Endothelial cell of umbilical vein (primary cell): Measurements from ENCODE around the gene GTPBP4. TPM values are rescaled to one million over a fixed set of nuclear protein-coding genes. Genes with fewer than 3 reads are reported as not detected.

ENCODE experiments used
- BruUV-seq: library from RNA; stranded (reverse); fragments of 400-500 nt; replicated peaks from 2 replicates; lab custom pipeline; 2021; lab: Mats Ljungman, UMichigan
- CTCF ChIA-PET: fragments of 300-600, 350-600 bp; sonication (Branson Sonifier 250); formaldehyde crosslinking; loops from one replicate; lab custom pipeline; 2021; ENCODE audit warnings: antibody characterized with exemption, inconsistent platforms; lab: Charles Lee
- POLR2A ChIA-PET: fragments of 300-600, 350-600 bp; sonication (Branson Sonifier 250); formaldehyde crosslinking; loops from one replicate; lab custom pipeline; 2021; ENCODE audit warnings: antibody characterized with exemption, inconsistent platforms; lab: Charles Lee
- DNase-seq: peaks from one replicate; pipeline ENCODE4 v3.0.0-alpha.2; 2011; ENCODE audit warnings: low read depth, low spot score
- FAIRE-seq: peaks from 2 replicates; lab custom pipeline; 2011; peaks lifted over from hg19 to GRCh38; lab: Jason Lieb, UNC
- H2AFZ ChIP-seq: 2 replicates; pipeline ENCODE4 v1.6.0; 2012; ENCODE audit warnings: low read depth, low read length, control low read depth, inconsistent platforms
- H3K27ac ChIP-seq: 2 replicates; pipeline ENCODE4 v1.5.1; 2011; ENCODE audit warnings: low read depth, mild to moderate bottlenecking, control low read depth, low read length, moderate library complexity; ENCODE audit not compliant: insufficient read depth
- H3K27me3 ChIP-seq, 2 experiments: 2 replicates each; pipeline versions ENCODE4 v1.6.0 to v1.6.1; 2011; ENCODE audit warnings: low read length in 2 of 2, mixed read lengths in 1 of 2; ENCODE audit not compliant: control insufficient read depth in 2 of 2, insufficient read depth in 2 of 2
- H3K36me3 ChIP-seq, 2 experiments: 2 replicates in 1 of 2; 3 replicates in 1 of 2; pipeline ENCODE4 v1.5.1; 2011; ENCODE audit warnings: low read length in 2 of 2, mild to moderate bottlenecking in 1 of 2, moderate library complexity in 1 of 2; ENCODE audit not compliant: control insufficient read depth in 2 of 2, insufficient read depth in 2 of 2; ENCODE audit errors: extremely low read depth in 1 of 2
- H3K4me1 ChIP-seq: 3 replicates; pipeline ENCODE4 v1.5.1; 2011; ENCODE audit warnings: mild to moderate bottlenecking, low read length; ENCODE audit not compliant: control insufficient read depth, insufficient read depth; ENCODE audit errors: extremely low read depth
- H3K4me2 ChIP-seq: 2 replicates; pipeline ENCODE4 v1.6.1; 2011; ENCODE audit warnings: low read length, control low read depth, mixed read lengths; ENCODE audit not compliant: insufficient read depth
- H3K4me3 ChIP-seq, 3 experiments: fragments of 200-600 bp in 1 of 3; sonication (generic), shearing (Covaris generic) in 1 of 3; replicated peaks in 1 of 3; 2 replicates each; pipeline ENCODE4 v1.5.1; 2011 to 2016; ENCODE audit warnings: control low read depth in 3 of 3, low read length in 3 of 3, mild to moderate bottlenecking in 2 of 3, inconsistent platforms in 1 of 3, low read depth in 1 of 3, moderate library complexity in 1 of 3; ENCODE audit not compliant: insufficient read depth in 1 of 3
- H3K79me2 ChIP-seq: 2 replicates; pipeline ENCODE4 v1.6.0; 2012; ENCODE audit warnings: low read length, inconsistent platforms; ENCODE audit not compliant: control insufficient read depth, insufficient read depth
- H3K9ac ChIP-seq: replicated peaks from 2 replicates; pipeline ENCODE3; 2011; ENCODE audit warnings: low read length, control low read depth; ENCODE audit not compliant: insufficient read depth; ENCODE audit errors: extremely low read depth
- H3K9me1 ChIP-seq: replicated peaks from 3 replicates; pipeline ENCODE4 v1.6.0; 2011; ENCODE audit warnings: mild to moderate bottlenecking, low read length; ENCODE audit not compliant: control insufficient read depth, insufficient read depth; ENCODE audit errors: extremely low read depth
- H3K9me3 ChIP-seq: replicated peaks from 2 replicates; pipeline ENCODE4 v1.5.1; 2012; ENCODE audit warnings: low read length, inconsistent platforms; ENCODE audit not compliant: control insufficient read depth, insufficient read depth
- H4K20me1 ChIP-seq: replicated peaks from 2 replicates; pipeline ENCODE3; 2011; ENCODE audit warnings: mild to moderate bottlenecking, low read length; ENCODE audit not compliant: control insufficient read depth, insufficient read depth; ENCODE audit errors: extremely low read depth
- EZH2 ChIP-seq: IDR thresholded peaks from 2 replicates; pipeline ENCODE4 v1.6.1; 2012; ENCODE audit warnings: borderline replicate concordance, low read depth, mild to moderate bottlenecking, moderate library complexity, low read length, inconsistent platforms; ENCODE audit not compliant: severe bottlenecking
- FOS ChIP-seq: IDR thresholded peaks from 2 replicates; pipeline ENCODE4 v1.6.1; 2011; ENCODE audit warnings: mild to moderate bottlenecking, low read length, moderate library complexity, borderline replicate concordance; ENCODE audit not compliant: insufficient read depth
- GATA2 ChIP-seq: IDR thresholded peaks from 2 replicates; pipeline ENCODE4 v1.7.0; 2011; ENCODE audit warnings: low read depth, mild to moderate bottlenecking, moderate library complexity, mixed read lengths, low read length; ENCODE audit not compliant: insufficient read length, insufficient read depth
- JUN ChIP-seq: IDR thresholded peaks from 2 replicates; pipeline ENCODE4 v1.6.1; 2011; ENCODE audit warnings: borderline replicate concordance, low read depth; ENCODE audit not compliant: insufficient read length, insufficient read depth
- MYC ChIP-seq: IDR thresholded peaks from one replicate; pipeline ENCODE4 v1.6.1; 2011; ENCODE audit warnings: mild to moderate bottlenecking, low read depth, low read length
- POLR2A ChIP-seq: IDR thresholded peaks from 2 replicates; pipeline ENCODE4 v1.6.1; 2012; ENCODE audit warnings: low read depth, mild to moderate bottlenecking, control low read depth, low read length
- POLR2AphosphoS5 ChIP-seq: IDR thresholded peaks from 2 replicates; pipeline ENCODE4 v1.6.1; 2012; ENCODE audit warnings: low read depth, mild to moderate bottlenecking, control low read depth, low read length, moderate library complexity; ENCODE audit not compliant: insufficient read depth
- dilution Hi-C: fragments of 300-500 bp; cut with MboI; formaldehyde crosslinking; loops from one replicate; pipeline ENCODE4 v1.15.0; 2019; ENCODE audit warnings: low sequenced_read_pairs; ENCODE audit not compliant: extremely low pct_ligation_motif_present
- intact Hi-C: fragments of 100-400 bp; cut with micrococcal nuclease; formaldehyde crosslinking; loops from one replicate; pipeline ENCODE4 v1.10.0; 2022
- polyA plus RNA-seq, 4 experiments: library from polyadenylated mRNA; depleted of rRNA in 3 of 4; stranded (reverse) in 3 of 4; unstranded in 1 of 4; fragments of >200 nt; gene quantifications; 2 replicates each; pipeline versions ENCODE4 v1.2.1 to v1.2.3, GENCODE V29; 2011 to 2012; ENCODE audit warnings: missing spikeins in 1 of 4
- total RNA-seq: library from RNA; stranded (reverse); gene quantifications from 2 replicates; pipeline ENCODE4 v1.2.3, GENCODE V29; 2021
- TF ChIP-seq, protein P1 (sequence below): IDR thresholded peaks from 2 replicates; pipeline ENCODE4 v1.6.1; 2011; ENCODE audit not compliant: insufficient read depth, insufficient read length
- TF ChIP-seq, protein P2 (sequence below), 2 donors: IDR thresholded peaks; 1 replicate in 1 of 2; 2 replicates in 1 of 2; pipeline ENCODE4 v1.5.1; 2011; ENCODE audit warnings: low read length in 2 of 2, mild to moderate bottlenecking in 2 of 2, moderate library complexity in 2 of 2, control low read depth in 1 of 2, inconsistent platforms in 1 of 2, low read depth in 1 of 2; ENCODE audit not compliant: insufficient read depth in 1 of 2; ENCODE audit errors: extremely low read depth in 1 of 2

GTPBP4 gene
- total and polyA plus RNA-seq, 2 donors (not counting 3 experiments of a cell fraction or from before 2014, with no cell fraction given), result 12.4 to 69.3 TPM

DNA sequence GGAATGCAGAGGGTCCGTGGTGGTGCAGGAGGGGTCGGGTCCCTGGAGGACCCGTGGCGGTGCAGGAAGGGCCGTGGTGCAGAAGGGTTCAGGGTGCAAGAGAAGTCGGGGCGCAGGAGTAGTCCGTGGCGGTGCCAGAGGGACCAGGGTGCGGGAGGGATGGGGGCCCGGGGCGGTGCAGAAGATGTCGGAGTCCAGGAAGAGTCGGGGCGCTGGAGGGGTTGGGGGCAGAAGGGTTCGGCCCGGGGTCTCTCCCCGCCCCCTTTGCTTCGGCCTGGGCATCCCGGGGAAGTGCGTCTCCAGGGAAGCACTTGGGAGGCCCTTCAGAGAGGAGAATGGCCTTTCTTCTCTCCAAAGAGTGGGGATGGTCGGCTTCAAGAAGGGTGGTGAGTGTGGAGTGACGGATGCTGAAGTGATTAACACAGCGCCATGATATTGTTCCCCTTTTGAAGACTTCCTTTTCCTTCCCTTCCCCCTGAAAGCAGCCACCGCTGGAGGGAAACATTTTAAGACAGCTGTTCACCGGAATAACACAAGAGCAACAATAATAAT is 68.9 kb downstream of the GTPBP4 start:
- no peaks in the 10 kb centered on the region for H3K9me1 ChIP-seq
- ChIA-PET POLR2A (interaction anchor here (1.1 kb wide), 1 partner anchor 8 kb away, joined by 4 read pairs; the partner anchor contains the start of gene IDI1), CTCF (no interaction called here)
- no TSS peak for BruUV-seq
- peaks cover 0 to 4% of the 10 kb centered on the region in 2 experiments for H3K36me3 ChIP-seq
- no peaks in the 10 kb centered on the region for H3K9me3 ChIP-seq
- FAIRE-seq (peak; percentile 81), DNase-seq (peak; percentile 49)
- peak overlapping the region; percentile 50 for H3K9ac ChIP-seq
- dilution Hi-C loops, result no loop called here
- intact Hi-C loops, result loop anchor here (1.0 kb wide), 1 partner anchor 8 kb away; the partner anchor contains the start of gene IDI1
- H3K79me2 ChIP-seq, result peaks cover 77% of the 10 kb centered on the region
- H3K4me2 ChIP-seq, result peak overlapping the region; percentile 84
- TF ChIP-seq EZH2, result no peak
- no peak for TF ChIP-seq GATA2
- TF ChIP-seq POLR2AphosphoS5, result no peak
- TF ChIP-seq POLR2A, result no peak
- no peak for TF ChIP-seq FOS
- no peak for TF ChIP-seq MYC
- TF ChIP-seq JUN, result no peak
- TF ChIP-seq, protein P1, sequence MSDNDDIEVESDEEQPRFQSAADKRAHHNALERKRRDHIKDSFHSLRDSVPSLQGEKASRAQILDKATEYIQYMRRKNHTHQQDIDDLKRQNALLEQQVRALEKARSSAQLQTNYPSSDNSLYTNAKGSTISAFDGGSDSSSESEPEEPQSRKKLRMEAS, result no peak
- TF ChIP-seq, protein P2, sequence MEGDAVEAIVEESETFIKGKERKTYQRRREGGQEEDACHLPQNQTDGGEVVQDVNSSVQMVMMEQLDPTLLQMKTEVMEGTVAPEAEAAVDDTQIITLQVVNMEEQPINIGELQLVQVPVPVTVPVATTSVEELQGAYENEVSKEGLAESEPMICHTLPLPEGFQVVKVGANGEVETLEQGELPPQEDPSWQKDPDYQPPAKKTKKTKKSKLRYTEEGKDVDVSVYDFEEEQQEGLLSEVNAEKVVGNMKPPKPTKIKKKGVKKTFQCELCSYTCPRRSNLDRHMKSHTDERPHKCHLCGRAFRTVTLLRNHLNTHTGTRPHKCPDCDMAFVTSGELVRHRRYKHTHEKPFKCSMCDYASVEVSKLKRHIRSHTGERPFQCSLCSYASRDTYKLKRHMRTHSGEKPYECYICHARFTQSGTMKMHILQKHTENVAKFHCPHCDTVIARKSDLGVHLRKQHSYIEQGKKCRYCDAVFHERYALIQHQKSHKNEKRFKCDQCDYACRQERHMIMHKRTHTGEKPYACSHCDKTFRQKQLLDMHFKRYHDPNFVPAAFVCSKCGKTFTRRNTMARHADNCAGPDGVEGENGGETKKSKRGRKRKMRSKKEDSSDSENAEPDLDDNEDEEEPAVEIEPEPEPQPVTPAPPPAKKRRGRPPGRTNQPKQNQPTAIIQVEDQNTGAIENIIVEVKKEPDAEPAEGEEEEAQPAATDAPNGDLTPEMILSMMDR (IDR thresholded peaks at IDR 0.05; ENCODE audit: extremely low read depth in 1 of 2, insufficient read depth in 1 of 2, low read depth in 1 of 2, low read length in 2 of 2), result no peak
- peak overlapping the region; percentile 87 for H3K27ac ChIP-seq
- H3K4me1 ChIP-seq, result peaks cover 35% of the 10 kb centered on the region
- no peaks in the 10 kb centered on the region for H4K20me1 ChIP-seq
- H3K4me3 ChIP-seq, result peak overlapping the region; percentile 71 to 83 (median 75)
- H3K27me3 ChIP-seq, result no peaks in the 10 kb centered on the region
- peak overlapping the region; percentile 4 for H2AFZ ChIP-seq
